Ovary (tissue), 3 donors: Measurements from ENCODE around the gene TAX1BP3.

Source experiments
- EP300 ChIP-seq: sonication (generic); formaldehyde crosslinking; IDR thresholded peaks from one replicate; pipeline ENCODE4 v1.6.1; 2017; ENCODE audit warnings: antibody characterized with exemption
- POLR2A ChIP-seq: fragments of 450-650 bp; IDR thresholded peaks from one replicate; pipeline ENCODE4 v1.6.1; 2017; ENCODE audit warnings: antibody characterized with exemption, mild to moderate bottlenecking, moderate library complexity
- TF ChIP-seq, protein P1 (sequence below), 3 donors: fragments of 450-650 bp in 2 of 3; fragments of 200-600 bp in 1 of 3; IDR thresholded peaks; one replicate each; pipeline versions ENCODE4 v1.5.1 to v1.8.0; 2016 to 2022; ENCODE audit warnings: antibody characterized with exemption in 3 of 3, mild to moderate bottlenecking in 1 of 3
- donor health status: DM: no; HTN: no; CAD: no.

DNA sequence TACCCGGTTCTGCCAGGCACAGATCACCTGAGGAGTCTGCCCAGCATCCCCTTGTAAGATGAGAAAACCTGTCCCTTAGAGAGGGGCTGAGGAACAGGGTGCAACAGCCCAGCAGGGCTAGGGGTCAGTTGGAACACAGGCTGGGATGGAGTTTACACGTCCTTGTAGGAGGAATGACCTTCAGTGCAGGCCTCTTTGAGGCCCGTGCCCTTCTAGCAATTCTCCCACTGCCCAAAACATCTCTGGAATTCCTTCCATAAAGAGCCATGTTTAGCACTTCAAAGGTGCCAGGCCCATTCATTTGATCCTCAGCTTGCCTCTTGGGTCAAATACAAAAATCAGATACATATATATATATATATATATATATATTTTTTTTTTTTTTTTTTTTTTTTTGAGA is 27.4 kb downstream of the TAX1BP3 start:
- TF ChIP-seq, protein P1, sequence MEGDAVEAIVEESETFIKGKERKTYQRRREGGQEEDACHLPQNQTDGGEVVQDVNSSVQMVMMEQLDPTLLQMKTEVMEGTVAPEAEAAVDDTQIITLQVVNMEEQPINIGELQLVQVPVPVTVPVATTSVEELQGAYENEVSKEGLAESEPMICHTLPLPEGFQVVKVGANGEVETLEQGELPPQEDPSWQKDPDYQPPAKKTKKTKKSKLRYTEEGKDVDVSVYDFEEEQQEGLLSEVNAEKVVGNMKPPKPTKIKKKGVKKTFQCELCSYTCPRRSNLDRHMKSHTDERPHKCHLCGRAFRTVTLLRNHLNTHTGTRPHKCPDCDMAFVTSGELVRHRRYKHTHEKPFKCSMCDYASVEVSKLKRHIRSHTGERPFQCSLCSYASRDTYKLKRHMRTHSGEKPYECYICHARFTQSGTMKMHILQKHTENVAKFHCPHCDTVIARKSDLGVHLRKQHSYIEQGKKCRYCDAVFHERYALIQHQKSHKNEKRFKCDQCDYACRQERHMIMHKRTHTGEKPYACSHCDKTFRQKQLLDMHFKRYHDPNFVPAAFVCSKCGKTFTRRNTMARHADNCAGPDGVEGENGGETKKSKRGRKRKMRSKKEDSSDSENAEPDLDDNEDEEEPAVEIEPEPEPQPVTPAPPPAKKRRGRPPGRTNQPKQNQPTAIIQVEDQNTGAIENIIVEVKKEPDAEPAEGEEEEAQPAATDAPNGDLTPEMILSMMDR (IDR thresholded peaks at IDR 0.05) = no peak
- TF ChIP-seq EP300 (no peak), POLR2A (no peak)
